GM19193 (cell line): ENCODE data around the gene MAT1A.

Experiments used
- POLR2A ChIP-seq: IDR thresholded peaks from 4 replicates; pipeline ENCODE4 v1.6.1; 2011; ENCODE audit not compliant: insufficient read depth, insufficient read length; ENCODE audit errors: extremely low read depth

MAT1A gene

GRCh38 chr10:80260295-80261243, 28.9 kb downstream of the MAT1A start:
- TF ChIP-seq POLR2A: no peak

DNA sequence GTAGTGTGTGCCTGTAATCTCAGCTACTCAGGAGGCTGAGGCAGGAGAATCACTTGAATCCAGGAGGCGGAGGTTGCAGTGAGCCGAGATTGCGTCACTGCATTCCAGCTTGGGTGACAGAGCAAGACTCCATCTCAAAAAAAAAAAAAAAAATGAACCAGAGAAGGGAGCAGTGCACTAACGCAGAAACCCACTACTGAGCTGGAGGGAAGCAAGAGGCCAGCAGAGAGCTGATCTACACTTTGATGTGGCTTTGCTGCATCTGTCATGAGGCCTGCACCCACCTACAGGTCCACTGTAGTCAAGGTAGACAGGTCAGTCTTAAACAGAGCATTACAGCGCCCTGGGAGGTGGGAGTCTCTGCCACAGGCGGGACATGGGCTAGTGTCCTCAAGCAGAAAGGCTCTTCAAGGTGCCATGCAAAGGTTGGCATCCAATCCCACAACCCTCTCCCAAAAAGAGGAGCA, 30.0 kb downstream of the MAT1A start:
- TF ChIP-seq POLR2A: no peak

DNA sequence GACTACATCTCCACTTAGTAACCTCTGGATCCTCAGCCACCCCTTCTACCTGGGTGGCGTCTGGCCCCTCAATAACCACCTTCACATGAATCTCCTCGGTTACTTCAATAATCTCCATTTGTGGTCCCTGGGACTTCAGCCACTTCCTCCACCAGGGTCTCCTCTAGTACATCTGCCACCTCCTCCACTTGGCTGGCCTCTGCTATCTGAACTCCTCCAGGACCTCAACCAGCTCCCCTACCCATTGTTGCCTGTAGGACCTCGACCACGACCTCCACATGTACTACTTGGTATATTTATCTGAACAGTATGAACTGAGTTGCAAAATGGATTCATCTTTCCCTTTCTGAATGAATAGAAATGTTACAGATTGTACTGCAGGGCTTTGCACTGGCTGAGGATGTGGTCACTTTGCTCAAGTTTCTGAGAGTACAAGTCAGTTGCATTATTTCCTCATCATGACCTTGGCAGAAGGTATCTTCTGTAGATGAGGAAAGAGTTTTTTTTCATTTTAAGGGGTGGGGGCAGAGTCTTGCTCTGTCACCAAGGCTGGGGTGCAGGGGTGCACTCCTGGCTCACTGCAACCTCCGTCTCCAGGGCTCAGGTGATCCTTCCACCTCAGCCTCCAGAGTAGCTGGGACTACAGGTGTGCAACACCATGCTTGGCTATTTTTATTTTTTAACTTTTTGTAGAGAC, 36.0 kb downstream of the MAT1A start:
- no peak for TF ChIP-seq POLR2A

DNA sequence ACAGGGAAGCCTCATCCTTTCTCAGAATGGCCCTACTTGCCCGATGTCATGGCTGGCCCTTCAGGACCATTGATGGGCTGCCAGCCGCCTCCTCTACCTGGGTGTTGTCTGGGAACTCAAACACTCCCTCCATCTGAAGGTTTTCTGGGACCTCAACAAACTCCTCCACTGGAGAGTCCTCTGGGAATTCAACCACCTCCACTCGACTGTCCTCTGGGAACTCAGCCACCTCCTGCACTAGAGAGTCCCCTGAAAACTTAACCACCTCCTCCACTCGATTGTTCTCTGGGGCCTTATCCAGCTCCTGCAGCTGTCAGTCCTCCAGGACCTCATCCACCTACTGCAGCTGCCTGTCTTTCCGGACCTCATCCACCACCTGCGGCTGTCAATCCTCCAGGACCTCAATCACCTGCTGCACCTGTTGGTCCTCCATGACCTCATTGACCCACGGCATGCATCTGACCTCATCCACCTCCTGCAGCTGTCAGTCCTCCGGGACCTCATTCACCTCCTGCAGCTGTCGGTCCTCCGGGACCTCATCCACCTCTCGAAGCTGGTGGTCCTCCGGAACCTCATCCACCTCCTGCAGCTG, 37.1 kb downstream of the MAT1A start:
- no peak for TF ChIP-seq POLR2A
